ENCODE results near the gene DEFB124. TPM values are rescaled to one million over a fixed set of nuclear protein-coding genes. Genes with fewer than 3 reads are reported as not detected.
A peak's percentile ranks its signal among the peaks of the same experiment; 100 is the strongest.
"Not testable (repeated sequence)": the region's sequence is repeated elsewhere in the genome, so short reads cannot be mapped to it uniquely, and the experiment has no call there.

Gene DEFB124
- total RNA-seq, 1 donor from 2014 or later: not detected

- no peak for DNase-seq (ENCODE audit: low read depth, low spot score)
These were observed 14.2 kb upstream of the DEFB124 start for GRCh38 chr20:31489152-31489551.

GRCh38 chr20:31488115-31488514 is 13.2 kb upstream of the DEFB124 start:
- no peak for DNase-seq (ENCODE audit: low read depth, low spot score)

- peak; percentile 13 for DNase-seq (ENCODE audit: low read depth, low spot score)
These were observed 10.8 kb upstream of the DEFB124 start for GRCh38 chr20:31485450-31486339.

DNA sequence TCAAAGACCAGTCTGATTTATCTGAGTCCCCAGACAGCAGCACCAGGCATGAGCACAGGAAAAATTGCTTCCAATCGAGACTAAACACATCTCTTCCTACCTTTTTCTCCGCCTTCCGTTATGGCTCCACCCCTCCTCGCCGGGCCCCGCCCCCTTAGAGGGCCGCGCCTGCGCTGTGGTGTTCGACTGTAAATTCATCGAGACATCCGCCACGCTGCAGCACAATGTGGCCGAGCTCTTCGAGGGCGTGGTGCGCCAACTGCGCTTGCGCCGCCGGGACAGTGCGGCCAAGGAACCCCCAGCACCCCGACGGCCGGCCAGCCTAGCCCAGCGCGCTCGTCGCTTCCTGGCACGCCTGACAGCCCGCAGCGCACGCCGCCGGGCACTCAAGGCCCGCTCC is 9.1 kb upstream of the DEFB124 start:
- DNase-seq (ENCODE audit: low read depth, low spot score): no peak

GRCh38 chr20:31476643-31477215 is 1.8 kb upstream of the DEFB124 start:
- DNase-seq (ENCODE audit: low read depth, low spot score): peak; percentile 17

DNA sequence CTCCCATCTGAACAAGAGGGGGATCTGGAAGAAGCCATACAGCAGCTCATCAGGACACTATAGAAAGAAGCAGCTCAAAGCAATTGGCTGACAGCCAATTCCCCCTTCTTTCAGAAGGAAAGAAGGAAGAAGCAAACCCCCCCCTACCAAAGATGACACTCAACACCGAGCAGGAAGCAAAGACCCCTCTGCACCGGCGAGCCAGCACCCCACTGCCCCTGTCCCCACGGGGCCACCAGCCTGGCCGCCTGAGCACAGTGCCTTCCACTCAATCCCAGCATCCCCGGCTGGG is 1.3 kb upstream of the DEFB124 start:
- no peak for DNase-seq (ENCODE audit: low read depth, low spot score)

DNA sequence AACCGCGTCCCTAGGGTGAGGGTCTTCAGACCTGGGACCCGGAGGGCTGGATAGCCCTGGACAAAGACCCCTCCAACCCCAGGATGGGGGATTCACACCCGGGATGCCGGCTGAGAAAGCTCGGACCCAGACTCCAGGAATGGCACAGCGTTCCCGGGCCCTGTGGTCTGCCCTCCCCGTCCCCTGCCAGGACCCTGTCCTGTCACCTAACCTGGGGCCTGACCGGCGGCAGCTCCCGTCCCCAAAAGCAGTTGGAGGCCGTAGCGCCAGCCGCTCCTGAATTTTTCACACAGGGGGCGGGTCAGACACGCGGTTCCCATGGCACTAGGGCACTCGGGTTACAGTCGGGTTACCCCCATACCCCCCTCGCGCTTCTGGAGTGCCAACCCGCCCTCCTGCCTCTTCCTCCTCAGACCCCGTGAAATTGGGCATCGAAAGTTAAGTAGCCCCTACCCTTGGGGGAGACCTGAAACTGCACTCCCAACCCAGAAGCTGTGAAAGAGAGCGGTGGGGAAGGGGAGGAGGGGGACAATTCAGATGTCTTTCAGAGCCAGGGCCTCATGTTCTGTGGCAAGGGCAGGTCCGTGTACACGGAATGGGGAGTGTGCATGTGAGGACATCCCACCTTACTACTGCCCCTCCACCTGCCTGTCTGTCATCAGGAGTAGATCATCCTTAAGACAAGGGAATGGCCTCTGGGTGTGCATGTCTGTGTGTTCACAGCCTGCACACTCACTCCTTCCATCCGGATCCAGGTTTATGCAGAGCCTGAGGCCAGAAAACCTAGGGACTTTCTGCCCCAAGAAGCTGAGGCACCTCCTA is 756 bp upstream of the DEFB124 start:
- DNase-seq (ENCODE audit: low read depth, low spot score): no peak

GRCh38 chr20:31474097-31474436 is 860 bp downstream of the DEFB124 start:
- no peak for DNase-seq (ENCODE audit: low read depth, low spot score)

DNA sequence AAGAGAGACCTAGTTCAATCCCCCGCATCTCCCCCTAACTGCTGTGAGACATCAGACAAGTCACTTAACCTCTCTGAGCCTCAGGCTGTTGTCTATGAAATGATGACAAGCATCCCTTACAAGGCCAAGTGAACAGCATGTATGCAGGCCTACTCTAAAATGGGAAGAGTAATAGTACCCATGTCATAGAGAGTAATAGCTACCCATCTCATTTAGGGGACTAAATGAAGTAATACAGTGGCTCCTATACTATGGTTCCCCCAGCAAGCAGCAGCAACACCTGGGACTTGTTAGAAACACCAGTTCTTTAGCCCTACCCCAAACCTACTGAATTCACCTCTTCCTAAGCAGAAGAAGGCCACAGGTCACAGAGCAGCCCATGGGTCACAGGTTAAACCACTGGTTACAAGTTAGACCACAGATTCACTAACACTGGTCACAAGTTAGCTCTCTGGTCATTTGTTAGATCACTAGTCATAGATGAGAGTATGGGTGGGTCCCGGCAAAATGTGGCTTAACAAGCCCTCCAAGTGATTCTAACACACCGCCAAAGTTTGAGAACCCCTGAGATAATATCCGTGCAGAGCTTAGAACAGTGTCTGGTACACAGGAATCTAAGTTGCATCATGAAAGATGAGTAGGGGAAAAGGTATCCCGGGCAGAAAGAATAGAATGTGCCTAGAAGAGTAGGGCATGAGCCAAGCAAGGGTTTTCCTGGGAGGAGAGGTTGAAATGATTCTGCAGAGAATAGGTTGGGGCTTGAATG is 1.4 kb downstream of the DEFB124 start:
- DNase-seq (ENCODE audit: low read depth, low spot score): no peak

- no peak for DNase-seq (ENCODE audit: low read depth, low spot score)
These were observed 2.3 kb downstream of the DEFB124 start for GRCh38 chr20:31472395-31473330.

DNA sequence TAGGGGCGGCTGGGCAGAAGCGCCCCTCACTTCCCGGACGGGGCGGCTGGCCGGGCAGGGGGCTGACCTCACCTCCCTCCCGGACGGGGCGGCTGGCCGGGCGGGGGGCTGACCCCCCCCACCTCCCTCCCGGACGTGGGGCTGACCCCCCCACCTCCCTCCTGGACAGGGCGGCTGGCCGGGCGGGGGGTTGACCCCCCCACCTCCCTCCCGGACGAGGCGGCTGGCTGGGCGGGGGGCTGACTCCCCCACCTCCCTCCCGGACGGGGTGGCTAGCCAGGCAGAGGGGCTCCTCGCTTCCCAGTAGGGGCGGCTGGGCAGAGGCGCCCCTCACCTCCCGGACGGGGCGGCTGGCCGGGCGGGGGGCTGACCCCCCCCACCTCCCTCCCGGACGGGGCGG is 4.0 kb downstream of the DEFB124 start:
- not testable (repeated sequence) for DNase-seq (ENCODE audit: low read depth, low spot score)

DNA sequence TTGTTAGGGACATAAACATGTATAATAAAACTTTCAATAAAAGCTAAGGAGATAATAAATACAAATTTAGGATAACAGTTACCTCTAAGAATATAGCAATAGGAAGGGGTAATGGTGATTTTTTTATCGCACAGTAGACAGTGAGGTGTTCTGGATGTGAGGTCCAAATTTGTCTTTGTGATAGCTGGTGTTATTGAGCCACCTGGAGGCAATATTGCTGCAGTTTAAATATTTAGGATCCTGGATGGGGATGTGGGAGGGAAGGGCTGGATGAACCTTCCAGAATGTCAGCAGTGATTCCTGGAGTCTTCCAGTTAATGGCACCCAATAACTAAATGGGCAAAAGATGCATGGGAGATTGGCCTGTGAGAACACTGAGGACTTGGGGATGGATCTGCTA is 20.6 kb downstream of the DEFB124 start:
- no peak for DNase-seq (ENCODE audit: low read depth, low spot score)

DNA sequence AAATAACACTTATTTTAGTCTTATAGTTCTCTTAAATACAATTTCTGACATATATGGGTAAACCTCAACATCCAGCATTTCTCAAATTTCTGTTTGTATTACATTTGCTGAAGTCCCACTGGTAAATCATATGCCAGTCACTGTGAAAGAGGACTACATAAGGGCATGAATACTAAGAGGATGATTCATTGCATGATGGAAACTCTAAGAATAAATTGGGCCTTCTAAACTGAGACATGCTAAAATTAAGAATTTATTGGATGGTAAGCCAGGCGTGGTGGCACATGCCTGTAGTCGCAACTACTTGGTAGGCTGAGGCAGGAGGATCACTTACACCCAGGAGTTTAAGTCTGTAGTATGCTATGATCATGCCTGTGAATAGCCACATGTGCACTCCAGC is 22.4 kb downstream of the DEFB124 start:
- DNase-seq (ENCODE audit: low read depth, low spot score): no peak

DNA sequence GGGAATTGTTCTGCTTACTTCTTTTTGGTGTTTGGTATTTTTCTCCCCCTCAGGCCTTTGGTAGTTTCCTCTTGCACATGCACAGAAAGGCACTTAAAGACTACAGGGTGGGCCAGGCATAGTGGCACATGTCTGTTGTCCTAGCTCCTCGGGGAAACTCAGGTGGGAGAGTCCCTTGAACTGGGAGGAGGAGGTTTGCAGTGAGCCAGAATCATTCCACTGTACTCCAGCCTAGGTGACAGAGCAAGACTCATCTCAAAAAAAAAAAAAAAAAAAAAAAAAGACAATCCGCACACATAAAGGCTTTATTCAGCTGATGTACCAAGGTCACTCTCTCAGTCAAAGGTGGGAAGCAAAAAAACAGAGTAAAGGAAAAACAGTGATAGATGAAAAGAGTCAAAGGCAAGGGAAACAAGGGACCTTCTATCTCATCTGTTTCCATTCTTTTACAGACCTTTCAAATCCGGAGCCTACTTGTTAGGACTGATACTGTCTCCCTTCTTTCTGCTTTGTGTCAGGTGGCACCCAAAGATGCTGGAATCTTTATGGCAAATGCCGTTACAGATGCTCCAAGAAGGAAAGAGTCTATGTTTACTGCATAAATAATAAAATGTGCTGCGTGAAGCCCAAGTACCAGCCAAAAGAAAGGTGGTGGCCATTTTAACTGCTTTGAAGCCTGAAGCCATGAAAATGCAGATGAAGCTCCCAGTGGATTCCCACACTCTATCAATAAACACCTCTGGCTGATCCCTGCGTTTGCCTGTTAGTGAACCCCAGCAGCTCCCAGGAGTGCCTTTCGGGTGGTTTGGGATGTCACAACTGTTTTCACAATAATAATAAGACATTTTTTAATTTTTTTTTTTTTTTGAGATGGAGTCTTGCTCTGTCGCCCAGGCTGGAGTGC is 25.2 kb downstream of the DEFB124 start:
- no peak for DNase-seq (ENCODE audit: low read depth, low spot score)

DNA sequence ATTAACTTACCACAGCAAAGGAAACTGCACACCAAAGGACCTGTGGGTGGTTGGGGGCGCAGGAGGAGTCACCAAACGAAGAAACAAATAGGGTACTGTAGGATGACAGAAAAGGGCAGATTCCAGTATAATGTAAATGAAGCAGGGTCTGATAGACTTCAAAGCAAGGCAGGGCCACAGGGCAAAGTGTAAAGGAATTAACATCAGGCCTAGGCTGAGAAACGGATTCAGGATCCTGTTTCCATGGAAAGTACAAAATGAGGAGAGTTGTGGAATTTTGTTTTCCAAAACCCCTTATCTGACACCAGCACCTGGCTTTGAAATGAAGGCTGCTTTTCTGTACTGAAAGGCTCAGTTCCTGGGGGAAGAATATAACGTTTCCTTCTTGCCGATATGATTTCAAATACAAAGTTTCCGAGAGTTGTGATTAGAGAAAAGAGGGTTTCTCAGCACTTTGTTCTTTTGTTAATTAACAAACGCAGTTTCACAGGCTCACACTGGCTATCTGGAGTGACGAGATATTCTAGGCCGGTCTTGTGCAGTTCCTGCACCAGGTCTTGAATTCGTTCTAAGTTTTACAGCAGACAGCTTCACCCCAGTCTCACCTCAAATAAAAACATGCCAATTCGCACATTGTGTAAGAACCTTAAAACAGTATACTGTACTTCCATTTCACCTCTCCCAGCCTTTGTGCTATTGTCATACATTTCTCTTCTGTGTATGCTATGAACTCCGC is 28.7 kb downstream of the DEFB124 start:
- no peak for DNase-seq (ENCODE audit: low read depth, low spot score)

- DNase-seq (ENCODE audit: low read depth, low spot score): no peak
These were observed 34.8 kb downstream of the DEFB124 start, which contains the start of gene DEFB123 for GRCh38 chr20:31440012-31440659. DEFB123 (plus strand) TSS chr20:31440632; CDS start chr20:31440699, 67 bp downstream.

GRCh38 chr20:31430568-31431115 is 44.3 kb downstream of the DEFB124 start:
- no peak for DNase-seq (ENCODE audit: low read depth, low spot score)

- DNase-seq (ENCODE audit: low read depth, low spot score): not testable (repeated sequence)
These were observed 47.4 kb downstream of the DEFB124 start for GRCh38 chr20:31427576-31427975.
